GM04504 (cell line): Measurements from ENCODE around the gene UNC13C.

Experiments used
- DNase-seq: peaks from one replicate; pipeline ENCODE4 v3.0.0-alpha.2; 2012; ENCODE audit warnings: low read depth

UNC13C gene

GRCh38 chr15:54481819-54482218, 503.6 kb downstream of the UNC13C start:
- no peak for DNase-seq

GRCh38 chr15:54482251-54482650, 504.0 kb downstream of the UNC13C start:
- DNase-seq, result no peak

DNA sequence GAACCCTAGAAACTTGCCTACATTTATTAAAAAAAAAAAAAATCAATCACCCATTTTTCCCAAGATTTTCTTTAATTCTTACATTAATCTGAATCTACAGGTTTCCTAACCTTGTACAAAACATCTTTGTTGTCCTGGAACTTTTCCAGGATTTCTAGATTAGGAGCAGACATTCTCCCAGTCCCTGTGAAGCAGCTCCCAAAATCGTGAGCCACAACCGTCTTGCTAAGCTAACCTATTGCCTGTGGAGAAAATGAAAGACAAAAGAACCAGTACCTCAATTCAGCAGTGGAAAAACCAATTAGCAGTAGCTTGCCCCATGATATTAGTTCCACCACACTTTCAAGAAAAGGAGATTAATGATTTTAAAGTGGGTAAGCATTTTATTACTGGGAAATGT, 522.1 kb downstream of the UNC13C start:
- DNase-seq, result no peak

DNA sequence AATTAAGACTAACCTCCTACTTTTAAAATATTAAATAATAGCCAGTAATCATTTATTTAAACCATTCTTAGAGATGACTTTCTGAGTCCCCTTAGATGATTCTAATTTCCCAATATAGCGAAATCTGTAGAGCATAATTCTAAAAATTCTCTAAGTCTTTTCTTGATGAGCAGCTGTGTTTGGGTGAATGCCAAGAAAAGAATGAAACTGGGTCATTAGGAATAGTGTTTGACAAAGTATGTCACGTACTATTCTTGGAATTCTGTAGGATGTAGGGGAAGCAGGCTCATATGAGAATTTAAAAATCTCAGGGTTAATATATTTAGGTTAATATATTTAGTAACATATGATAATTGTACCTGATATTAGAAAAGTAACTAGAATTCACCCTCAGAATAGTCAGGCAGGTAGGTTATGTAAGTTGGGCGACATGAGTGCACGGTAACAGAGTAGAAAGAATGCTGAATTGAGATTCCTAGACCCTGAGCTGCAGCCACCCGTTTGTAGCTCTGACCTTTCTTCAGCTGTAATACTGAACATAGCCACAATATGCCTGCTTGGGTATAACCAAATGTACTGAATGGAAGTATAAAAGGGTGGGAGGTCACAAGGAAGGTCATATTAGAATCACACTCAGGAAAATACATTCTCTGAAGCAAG, 524.3 kb downstream of the UNC13C start:
- DNase-seq, result no peak

DNA sequence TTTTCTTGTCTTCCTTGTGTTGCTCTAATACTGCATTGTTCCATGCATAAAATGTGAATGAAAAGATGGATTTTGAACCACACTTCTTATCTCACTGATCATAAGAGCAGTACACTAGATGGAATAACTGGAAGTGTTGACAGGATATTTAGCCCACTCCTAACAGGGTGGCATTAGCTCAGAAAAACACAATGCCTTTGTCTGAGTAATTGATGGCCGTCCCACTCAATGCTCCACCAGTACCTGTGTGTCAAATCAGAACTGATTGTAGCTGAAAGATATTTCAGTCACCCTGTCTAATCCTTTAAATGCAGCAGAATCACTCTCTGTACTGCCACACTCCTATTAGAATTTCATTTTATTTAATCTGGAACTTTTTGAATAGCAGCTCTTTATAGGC, 526.5 kb downstream of the UNC13C start:
- no peak for DNase-seq

- DNase-seq, result no peak
Observed at GRCh38 chr15:54506977-54507524, 528.8 kb downstream of the UNC13C start.

- DNase-seq, result no peak
Observed at GRCh38 chr15:54514601-54515000, 536.4 kb downstream of the UNC13C start.

GRCh38 chr15:54515664-54516582, 537.7 kb downstream of the UNC13C start:
- no peak for DNase-seq

DNA sequence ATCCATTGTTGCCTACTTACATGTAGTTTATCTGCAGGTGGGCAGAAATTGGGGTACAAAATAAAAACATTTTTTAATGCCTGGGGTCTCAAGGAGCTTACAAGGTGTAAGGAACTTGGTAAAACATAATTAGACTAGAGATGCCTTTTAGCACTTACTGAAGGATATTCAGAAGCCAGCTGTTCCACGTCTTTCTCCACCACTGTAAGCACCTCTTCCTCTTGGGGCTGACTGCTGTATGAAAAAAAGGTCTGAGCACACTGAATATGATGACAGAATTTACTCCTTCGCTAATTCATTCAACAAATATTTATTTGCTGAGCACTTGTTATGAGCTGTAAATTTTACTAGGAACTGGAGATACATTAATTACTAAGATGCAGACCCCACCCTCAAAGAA, 539.1 kb downstream of the UNC13C start:
- DNase-seq, result no peak

DNA sequence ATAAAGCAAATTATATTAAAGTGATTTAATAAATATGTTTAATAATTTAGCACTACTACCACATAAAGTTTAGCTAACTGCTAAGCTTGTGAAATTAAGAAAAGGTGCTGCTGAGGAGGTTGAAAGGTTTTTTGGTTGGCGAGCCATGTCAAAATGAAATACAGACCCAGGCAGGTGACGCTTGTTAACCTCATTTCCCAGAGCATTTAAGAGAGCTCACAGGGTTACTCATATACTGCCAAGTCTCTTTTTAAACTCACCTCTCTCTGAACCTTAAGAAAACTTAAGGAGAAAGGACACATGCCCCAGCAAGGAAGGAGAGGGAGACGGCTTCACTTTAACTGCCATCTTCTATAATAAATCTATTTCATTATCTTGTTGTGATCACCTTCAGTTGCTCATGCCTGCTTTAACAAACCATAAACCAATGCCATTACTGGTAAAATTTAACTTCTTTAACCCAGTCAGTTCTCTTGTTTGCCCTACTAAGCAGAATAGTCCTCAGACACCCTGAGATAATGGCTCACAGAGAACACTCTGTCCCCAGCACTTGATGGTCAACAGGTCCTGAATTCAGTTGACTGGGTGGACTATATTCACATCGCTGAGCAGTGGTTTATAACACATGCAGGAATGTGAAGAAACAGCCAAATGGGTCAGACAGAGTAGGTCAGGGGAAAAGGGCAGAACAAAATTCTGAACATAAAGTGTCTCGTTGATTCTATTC, 540.1 kb downstream of the UNC13C start:
- DNase-seq, result no peak

- DNase-seq, result no peak
Observed at GRCh38 chr15:54519577-54519976, 541.3 kb downstream of the UNC13C start.

- DNase-seq, result no peak
Observed at GRCh38 chr15:54520616-54521015, 542.4 kb downstream of the UNC13C start.

DNA sequence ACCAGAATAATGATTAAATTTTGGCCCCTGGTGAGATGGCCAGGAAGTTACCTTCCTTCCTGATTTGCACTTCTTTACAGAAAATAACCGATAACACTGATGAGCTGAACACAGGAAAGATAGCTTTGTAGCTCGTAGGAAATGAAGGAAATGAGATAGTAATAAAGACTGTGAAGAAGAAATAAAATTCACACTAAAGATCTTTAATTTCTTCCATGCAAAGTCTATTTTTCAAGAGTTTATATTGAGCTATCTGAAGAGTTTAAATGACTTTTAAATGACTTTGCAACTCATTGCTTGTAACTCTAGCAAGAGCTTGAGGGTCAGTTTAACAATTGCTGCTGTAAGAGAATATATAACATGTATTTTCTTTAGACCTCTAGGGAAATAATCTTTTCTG, 543.0 kb downstream of the UNC13C start:
- no peak for DNase-seq

GRCh38 chr15:54528021-54528420, 549.8 kb downstream of the UNC13C start:
- DNase-seq, result no peak

DNA sequence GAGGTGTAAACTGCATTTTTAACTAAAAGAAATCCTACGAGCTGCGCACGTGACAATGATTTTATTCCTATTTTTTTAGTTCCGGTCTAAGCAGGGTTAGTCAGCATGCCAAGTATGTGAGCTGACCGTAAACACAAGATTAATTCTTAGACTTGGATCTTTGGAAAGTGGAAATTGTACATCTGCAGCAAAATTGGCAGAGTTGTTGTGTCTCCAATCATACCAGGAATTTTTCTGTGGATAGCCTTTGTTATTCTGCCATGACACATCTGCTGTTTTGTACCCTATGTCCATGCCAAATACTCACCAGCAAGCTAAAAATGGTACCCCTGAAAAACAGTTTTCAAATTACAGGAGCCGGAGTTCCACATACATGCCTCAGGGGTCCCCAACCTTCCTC, 562.5 kb downstream of the UNC13C start:
- no peak for DNase-seq

- no peak for DNase-seq
Observed at GRCh38 chr15:54547491-54547890, 569.2 kb downstream of the UNC13C start.

- DNase-seq, result no peak
Observed at GRCh38 chr15:54550954-54551353, 572.7 kb downstream of the UNC13C start.

DNA sequence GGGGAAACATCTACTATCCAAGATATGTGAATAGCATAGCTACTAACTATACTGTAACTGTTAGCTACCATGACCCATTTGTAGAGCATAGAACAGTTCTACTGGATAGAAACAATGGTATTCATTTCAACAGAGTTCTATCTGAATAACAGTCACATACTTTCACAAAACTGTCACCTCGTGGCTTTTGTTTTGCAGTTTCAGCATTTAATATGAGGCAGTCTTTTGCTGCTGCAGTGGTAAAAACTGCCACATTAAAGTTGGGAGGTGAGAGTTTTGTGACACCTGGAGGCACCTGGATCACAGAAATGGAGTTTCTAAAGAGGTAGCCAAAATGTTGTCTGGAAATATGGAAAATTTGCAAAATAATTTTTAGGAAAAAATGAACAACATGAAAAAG, 578.0 kb downstream of the UNC13C start:
- DNase-seq, result no peak

DNA sequence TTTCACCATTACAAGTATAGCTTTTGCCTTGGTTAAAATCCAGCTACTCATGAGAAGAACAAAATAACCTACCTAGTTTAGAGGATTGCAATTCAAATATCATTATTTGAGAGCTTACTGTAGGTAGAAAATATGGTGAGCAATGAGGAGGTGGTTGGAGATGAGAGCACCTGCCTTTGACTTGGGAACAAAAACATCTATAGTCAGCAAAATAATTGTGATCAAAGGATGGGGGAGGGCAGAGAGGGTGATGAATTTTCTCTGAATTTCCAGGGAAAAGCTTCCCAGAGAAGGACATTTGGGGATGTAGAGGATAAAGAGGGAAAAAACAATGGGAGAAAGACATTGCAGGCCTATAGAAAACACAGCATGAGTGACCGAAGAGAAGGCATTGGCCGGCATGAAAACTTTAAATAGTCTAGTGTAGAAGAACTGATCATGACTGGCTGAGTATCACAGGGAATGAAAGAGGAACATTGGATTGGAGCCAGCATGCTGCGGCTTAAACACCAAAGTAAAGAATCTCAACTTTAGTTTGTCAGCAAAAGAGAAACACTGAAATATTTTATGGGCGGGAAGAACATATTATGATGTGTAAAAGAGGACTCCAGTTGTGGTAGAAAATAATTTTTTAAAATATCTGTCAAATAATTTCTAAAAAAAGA, 581.3 kb downstream of the UNC13C start:
- no peak for DNase-seq

- DNase-seq, result no peak
Observed at GRCh38 chr15:54560417-54560816, 582.2 kb downstream of the UNC13C start.

- no peak for DNase-seq
Observed at GRCh38 chr15:54564166-54564565, 585.9 kb downstream of the UNC13C start.

DNA sequence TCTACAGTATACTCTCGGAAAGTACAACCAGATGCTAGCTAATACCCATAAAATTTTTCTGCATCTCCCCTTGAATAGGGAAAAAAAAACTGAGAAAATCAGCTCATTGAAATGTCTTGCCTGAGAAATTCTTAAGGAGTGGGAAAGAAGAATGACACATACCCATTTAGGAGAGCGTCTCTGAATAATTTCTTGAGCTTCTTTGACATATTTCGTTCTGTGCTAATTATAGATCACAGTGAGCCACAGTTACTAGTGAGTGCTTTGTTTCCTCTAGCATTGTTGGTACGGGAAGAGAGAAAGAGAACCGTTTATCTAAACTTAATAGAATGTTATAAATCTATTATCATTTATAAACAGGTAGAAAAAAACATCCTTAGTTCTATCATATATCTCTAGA, 588.4 kb downstream of the UNC13C start:
- DNase-seq, result no peak
